Esophagus squamous epithelium (tissue), 4 donors: ENCODE measurements around the gene THRA.

Experiments
- POLR2A ChIP-seq, 4 donors: fragments of 450-650 bp; IDR thresholded peaks; one replicate each; pipeline ENCODE4 v1.6.1; 2017; ENCODE audit warnings: antibody characterized with exemption in 4 of 4, mild to moderate bottlenecking in 4 of 4, moderate library complexity in 3 of 4
- TF ChIP-seq, protein P1 (sequence below), 6 experiments: fragments of 450-650 bp in 4 of 6; fragments of 200-600 bp in 2 of 6; sonication (generic) in 2 of 6; IDR thresholded peaks; one replicate each; pipeline ENCODE4 v1.5.1; 2016 to 2019; ENCODE audit warnings: antibody characterized with exemption in 6 of 6, mild to moderate bottlenecking in 4 of 6, moderate library complexity in 4 of 6

DNA sequence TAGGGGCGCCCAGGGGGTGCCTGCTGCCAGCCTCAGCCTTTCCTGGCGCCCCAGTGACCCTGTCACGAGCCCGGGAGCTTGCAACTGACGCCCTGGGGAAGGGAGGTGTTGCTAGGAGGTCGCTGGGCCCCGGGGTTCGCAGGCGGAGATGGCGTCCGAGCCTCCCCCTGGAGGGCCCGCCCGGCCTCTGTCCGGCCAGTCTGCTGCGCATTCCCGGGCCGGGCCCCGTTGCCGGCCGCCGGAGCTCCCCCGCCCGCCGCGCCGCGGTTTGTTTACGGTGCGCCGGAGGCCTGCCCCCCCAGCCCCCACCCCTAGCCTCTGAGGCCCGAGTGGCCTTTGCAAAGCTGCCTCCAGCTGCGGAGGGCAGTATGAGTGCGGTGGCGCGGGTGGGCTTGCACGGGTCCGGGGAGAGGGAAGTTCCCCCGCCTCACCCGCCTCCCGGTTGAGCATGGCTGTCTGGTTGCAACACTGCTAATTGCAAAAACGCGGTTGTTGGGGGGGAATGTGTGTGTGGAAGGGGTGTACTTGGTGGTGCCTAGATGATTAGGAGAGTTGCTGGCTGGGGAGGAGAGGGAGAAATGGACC lies 514 bp downstream of the THRA start:
- TF ChIP-seq POLR2A (IDR thresholded peaks at IDR 0.05), result peak in 2 of 4 donors; percentile 38 to 40
- TF ChIP-seq, protein P1, sequence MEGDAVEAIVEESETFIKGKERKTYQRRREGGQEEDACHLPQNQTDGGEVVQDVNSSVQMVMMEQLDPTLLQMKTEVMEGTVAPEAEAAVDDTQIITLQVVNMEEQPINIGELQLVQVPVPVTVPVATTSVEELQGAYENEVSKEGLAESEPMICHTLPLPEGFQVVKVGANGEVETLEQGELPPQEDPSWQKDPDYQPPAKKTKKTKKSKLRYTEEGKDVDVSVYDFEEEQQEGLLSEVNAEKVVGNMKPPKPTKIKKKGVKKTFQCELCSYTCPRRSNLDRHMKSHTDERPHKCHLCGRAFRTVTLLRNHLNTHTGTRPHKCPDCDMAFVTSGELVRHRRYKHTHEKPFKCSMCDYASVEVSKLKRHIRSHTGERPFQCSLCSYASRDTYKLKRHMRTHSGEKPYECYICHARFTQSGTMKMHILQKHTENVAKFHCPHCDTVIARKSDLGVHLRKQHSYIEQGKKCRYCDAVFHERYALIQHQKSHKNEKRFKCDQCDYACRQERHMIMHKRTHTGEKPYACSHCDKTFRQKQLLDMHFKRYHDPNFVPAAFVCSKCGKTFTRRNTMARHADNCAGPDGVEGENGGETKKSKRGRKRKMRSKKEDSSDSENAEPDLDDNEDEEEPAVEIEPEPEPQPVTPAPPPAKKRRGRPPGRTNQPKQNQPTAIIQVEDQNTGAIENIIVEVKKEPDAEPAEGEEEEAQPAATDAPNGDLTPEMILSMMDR (IDR thresholded peaks at IDR 0.05), result no peak
